ENCODE data around the gene PSMG2. TPM values are rescaled to one million over a fixed set of nuclear protein-coding genes. Genes with fewer than 3 reads are reported as not detected.

PSMG2 gene
- total RNA-seq, 4 donors from 2014 or later = 62.4 to 70.2 (median 69.0) TPM

GRCh38 chr18:12737243-12737902, 34.5 kb downstream of the PSMG2 start:
- no peak for DNase-seq

GRCh38 chr18:12741351-12741750, 38.5 kb downstream of the PSMG2 start:
- intact Hi-C loops (cut with DNase I; ENCODE audit: low total_unique reads) = no loop called here
- no peak for TF ChIP-seq CTCF (IDR thresholded peaks at IDR 0.05)
- no peak for TF ChIP-seq POLR2A (IDR thresholded peaks at IDR 0.05)
- no peak for DNase-seq

More at GRCh38 chr18:12737243-12737902, 34.5 kb downstream of the PSMG2 start:
- Histone ChIP-seq H3K36me3 (no peaks in the 10 kb centered on the region), H3K4me1 (no peaks in the 10 kb centered on the region), H3K27ac (no peak overlapping the region), H3K4me3 (no peak overlapping the region), H3K9me3 (no peaks in the 10 kb centered on the region), H3K27me3 (no peaks in the 10 kb centered on the region)
- TF ChIP-seq POLR2A (IDR thresholded peaks at IDR 0.05) = no peak
- no peak for TF ChIP-seq CTCF (IDR thresholded peaks at IDR 0.05)
- intact Hi-C loops (cut with DNase I; ENCODE audit: low total_unique reads) = no loop called here

GRCh38 chr18:12742453-12742852, 39.6 kb downstream of the PSMG2 start:
- intact Hi-C loops (cut with DNase I; ENCODE audit: low total_unique reads) = no loop called here
- Histone ChIP-seq H3K36me3 (no peaks in the 10 kb centered on the region), H3K4me1 (no peaks in the 10 kb centered on the region), H3K9me3 (no peaks in the 10 kb centered on the region), H3K27ac (no peak overlapping the region), H3K4me3 (no peak overlapping the region), H3K27me3 (no peaks in the 10 kb centered on the region)
- TF ChIP-seq POLR2A (IDR thresholded peaks at IDR 0.05) (no peak), CTCF (IDR thresholded peaks at IDR 0.05) (no peak)
- DNase-seq = no peak

More at GRCh38 chr18:12741351-12741750, 38.5 kb downstream of the PSMG2 start:
- no peaks in the 10 kb centered on the region for H3K9me3 ChIP-seq
- no peak overlapping the region for H3K4me3 ChIP-seq
- H3K27me3 ChIP-seq = no peaks in the 10 kb centered on the region
- no peaks in the 10 kb centered on the region for H3K4me1 ChIP-seq
- H3K36me3 ChIP-seq = no peaks in the 10 kb centered on the region
- no peak overlapping the region for H3K27ac ChIP-seq

GRCh38 chr18:12744103-12744502, 41.3 kb downstream of the PSMG2 start:
- no peaks in the 10 kb centered on the region for H3K9me3 ChIP-seq
- H3K27ac ChIP-seq = no peak overlapping the region
- H3K27me3 ChIP-seq = no peaks in the 10 kb centered on the region
- H3K36me3 ChIP-seq = no peaks in the 10 kb centered on the region
- DNase-seq = no peak
- H3K4me1 ChIP-seq = no peaks in the 10 kb centered on the region
- intact Hi-C loops (cut with DNase I; ENCODE audit: low total_unique reads) = no loop called here
- no peak overlapping the region for H3K4me3 ChIP-seq
- TF ChIP-seq POLR2A (IDR thresholded peaks at IDR 0.05) (no peak), CTCF (IDR thresholded peaks at IDR 0.05) (peak; percentile 22 to 54 (median 27))

- no peak for DNase-seq
- Histone ChIP-seq H3K4me1 (no peaks in the 10 kb centered on the region), H3K9me3 (no peaks in the 10 kb centered on the region), H3K4me3 (no peak overlapping the region), H3K27me3 (no peaks in the 10 kb centered on the region), H3K36me3 (no peaks in the 10 kb centered on the region), H3K27ac (no peak overlapping the region)
- TF ChIP-seq CTCF (IDR thresholded peaks at IDR 0.05) = no peak
- no peak for TF ChIP-seq POLR2A (IDR thresholded peaks at IDR 0.05)
- intact Hi-C loops (cut with DNase I; ENCODE audit: low total_unique reads) = no loop called here
These were observed 42.4 kb downstream of the PSMG2 start for GRCh38 chr18:12745095-12745795.

All from uterus (tissue), 4 donors.